ENCODE data around the gene SUFU. TPM values are rescaled to one million over a fixed set of nuclear protein-coding genes. Genes with fewer than 3 reads are reported as not detected.

SUFU gene
- total and polyA plus RNA-seq, 2 of the 8 experiments (the other 6 are each of a cell fraction or from before 2014, with no cell fraction given) = 7.0 to 10.8 TPM

DNA sequence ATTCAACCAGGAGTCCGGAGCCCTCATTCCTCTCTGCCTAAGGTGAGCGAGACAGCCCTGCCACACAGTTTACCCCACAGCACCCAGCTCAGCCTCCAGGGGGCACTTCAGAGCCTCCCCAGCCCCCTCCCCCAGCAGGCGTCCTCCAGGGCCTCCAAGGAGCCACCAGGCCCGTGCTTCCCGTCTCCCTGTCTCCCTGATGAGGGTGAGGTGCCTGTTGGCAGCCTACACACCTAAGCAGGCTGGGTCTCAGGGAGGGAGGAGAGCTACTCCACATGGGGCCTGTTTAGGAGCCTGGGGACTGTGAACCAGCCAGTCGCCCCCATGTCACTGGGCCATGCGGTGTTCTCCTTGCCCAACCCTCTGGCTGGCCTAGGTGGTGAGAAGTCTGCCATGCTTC lies 111.6 kb downstream of the SUFU start (continued):
- no peak for TF ChIP-seq SUZ12 (IDR thresholded peaks at IDR 0.05; ENCODE audit: low read length)

Measured in H1 (cell line).